EL (cell line): ENCODE results near the gene CX3CR1.

Experiments used
- DNase-seq: peaks from one replicate; pipeline ENCODE4 v3.0.0-alpha.2; 2016

Gene CX3CR1

DNA sequence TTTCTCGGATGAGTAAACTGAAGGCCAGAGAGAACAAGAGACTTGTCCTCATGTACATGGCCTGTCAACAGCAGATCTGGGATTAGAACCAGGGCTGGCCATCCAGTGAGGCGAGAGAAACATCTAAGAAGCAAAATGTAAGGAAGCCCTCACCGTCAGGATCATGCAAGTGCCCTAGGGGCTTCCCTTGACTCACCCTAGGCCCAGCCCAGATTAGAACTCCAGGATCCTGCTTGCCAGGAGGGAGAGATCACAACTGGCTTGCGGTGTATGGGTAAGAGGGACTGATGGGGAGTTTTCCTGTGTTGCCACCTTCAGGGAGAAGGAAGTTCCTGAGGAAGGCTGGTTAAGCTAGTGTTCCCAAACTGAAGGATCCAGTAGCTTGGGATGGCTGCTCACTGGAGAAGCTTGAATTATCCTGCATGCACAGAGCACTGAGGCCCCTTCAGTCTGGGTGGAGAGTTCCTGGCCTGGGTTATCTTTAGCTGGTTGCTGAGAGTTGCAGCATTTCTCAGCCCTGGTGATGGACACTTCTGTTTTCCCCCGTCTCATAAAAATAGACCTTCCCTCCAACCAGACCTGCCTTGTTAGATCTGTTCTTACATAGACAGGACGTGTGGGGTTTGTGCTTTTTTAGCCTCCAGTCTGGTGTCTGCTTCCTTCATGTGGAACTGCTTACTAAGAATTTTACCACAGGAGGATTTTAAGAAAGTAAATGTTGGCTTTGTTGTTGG is 59.3 kb downstream of the CX3CR1 start:
- DNase-seq: no peak

DNA sequence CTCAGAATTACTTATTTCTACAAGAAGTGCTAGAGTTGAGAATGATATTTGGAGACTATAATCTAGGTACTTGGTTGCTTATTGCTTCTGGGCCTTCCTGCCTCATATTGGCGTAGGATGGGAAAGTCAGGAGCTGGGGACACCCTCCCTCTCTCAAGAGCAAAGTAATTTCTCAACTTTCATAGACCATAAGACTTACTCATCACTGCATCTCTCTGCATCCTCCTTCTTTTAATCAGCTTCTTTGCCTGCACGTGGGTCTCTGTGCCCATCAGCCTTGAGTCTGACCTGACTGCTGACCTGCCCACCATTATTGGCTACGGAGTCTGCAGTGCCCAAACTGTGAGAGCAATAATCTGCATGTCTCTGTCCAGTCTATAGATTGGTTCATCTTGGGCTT is 60.1 kb downstream of the CX3CR1 start:
- no peak for DNase-seq

DNA sequence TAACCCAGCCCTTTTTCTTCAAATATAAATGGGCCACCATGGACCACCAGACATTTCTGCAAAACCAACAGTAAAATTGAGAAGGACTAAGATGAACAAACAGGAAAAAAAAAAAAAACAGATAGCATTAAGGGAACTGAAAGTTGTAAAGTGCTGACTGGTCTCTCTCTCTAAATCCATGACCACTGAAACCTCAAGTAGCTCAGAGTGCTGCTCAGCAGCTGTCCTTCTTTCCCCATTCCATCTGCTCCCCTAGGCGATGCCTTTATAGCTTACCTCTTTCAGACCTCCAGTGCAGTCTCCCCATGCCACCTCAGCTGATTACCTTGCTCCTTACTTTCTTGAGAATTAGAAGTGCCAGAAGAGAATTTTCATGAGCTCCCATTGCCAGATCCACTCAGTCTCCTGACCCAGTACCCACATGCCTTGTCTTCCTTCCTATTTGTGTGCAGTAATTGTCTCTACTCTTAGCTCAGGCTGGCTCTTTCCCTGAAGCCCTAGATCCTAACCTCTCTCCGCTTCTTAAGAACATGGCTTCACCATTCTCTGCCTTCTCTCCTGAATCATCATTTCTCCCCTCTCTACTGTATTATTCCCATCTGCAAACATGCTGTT is 63.6 kb downstream of the CX3CR1 start:
- no peak for DNase-seq

DNA sequence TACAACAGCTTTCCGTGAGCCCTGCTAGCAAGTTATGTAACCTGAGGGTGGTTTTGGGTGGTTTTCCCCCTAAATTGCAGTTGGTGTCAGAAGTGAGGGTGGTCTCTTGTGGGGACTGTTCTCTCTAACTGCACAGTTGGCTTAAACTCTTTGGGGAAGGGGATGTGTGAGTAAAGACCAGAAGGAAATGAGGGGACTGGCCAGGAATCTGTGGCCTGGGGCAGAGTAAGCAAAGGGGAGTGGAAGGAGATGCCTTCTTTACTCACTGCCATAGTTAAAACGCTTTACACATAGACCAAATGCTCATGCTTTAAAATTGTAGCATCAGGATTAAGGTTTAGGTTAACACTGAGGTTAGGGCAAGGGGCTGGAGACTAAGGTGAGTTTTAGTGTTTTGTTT is 66.2 kb downstream of the CX3CR1 start:
- DNase-seq: no peak
